HCT116 (cell line): ENCODE results near the gene MYO1G. TPM values are rescaled to one million over a fixed set of nuclear protein-coding genes. Genes with fewer than 3 reads are reported as not detected.

Experiments used
- ATAC-seq: fragments of 200-7000 bp; cut with Tn5 transposase; 2 replicates; pipeline ENCODE4 v1.9.1; 2020; ENCODE audit warnings: mild to moderate bottlenecking, moderate library complexity
- BruUV-seq: library from RNA; stranded (reverse); fragments of 400-500 nt; replicated peaks from 2 replicates; lab custom pipeline; 2021; lab: Mats Ljungman, UMichigan
- CTCF ChIA-PET: fragments of 300-600 bp; sonication (Branson Sonifier 250); formaldehyde crosslinking; loops from one replicate; lab custom pipeline; 2021; ENCODE audit warnings: antibody characterized with exemption; lab: Charles Lee
- POLR2A ChIA-PET: fragments of 300-600, 350-600 bp; sonication (Branson Sonifier 250); formaldehyde crosslinking; loops from one replicate; lab custom pipeline; 2021; ENCODE audit warnings: antibody characterized with exemption; lab: Charles Lee
- RAD21 ChIA-PET, 2 experiments: fragments of 300-600 bp; sonication (Branson Sonifier 250); formaldehyde crosslinking; loops; one replicate each; lab custom pipeline; 2023; ENCODE audit warnings: low total read pairs in 2 of 2; ENCODE audit not compliant: uncharacterized antibody in 2 of 2, unreplicated experiment in 2 of 2, low non-redundant PET in 1 of 2; lab: Charles Lee
- DNase-seq: peaks from one replicate; pipeline ENCODE4 v3.0.0-alpha.2; 2010; ENCODE audit warnings: low read depth, low spot score
- H2AFZ ChIP-seq: fragments of 200-600 bp; shearing (Covaris generic), sonication (generic); 2 replicates; pipeline ENCODE4 v1.6.1; 2017; ENCODE audit warnings: low read depth, mixed run types, mixed read lengths, antibody characterized with exemption, low read length; ENCODE audit not compliant: poor library complexity, severe bottlenecking
- H3K27ac ChIP-seq: 2 replicates; pipeline ENCODE4 v1.5.1; 2012; ENCODE audit warnings: low read depth, low read length
- H3K27me3 ChIP-seq: fragments of 200-600 bp; sonication (generic); 2 replicates; pipeline ENCODE4 v1.6.1; 2016; ENCODE audit warnings: mixed run types, low read length, mixed read lengths; ENCODE audit not compliant: insufficient read depth
- H3K36me3 ChIP-seq, 2 experiments: fragments of 200-500 bp in 1 of 2; fragments of 200-600 bp in 1 of 2; sonication (Bioruptor generic) in 1 of 2; sonication (generic) in 1 of 2; 2 replicates each; pipeline versions ENCODE4 v1.5.1 to v1.6.1; 2014 to 2016; ENCODE audit warnings: low read length in 2 of 2, inconsistent platforms in 1 of 2, mixed read lengths in 1 of 2, mixed run types in 1 of 2; ENCODE audit not compliant: insufficient read depth in 2 of 2, control insufficient read depth in 1 of 2
- H3K4me1 ChIP-seq, 2 experiments: fragments of 200-600 bp in 1 of 2; sonication (generic) in 1 of 2; 2 replicates each; pipeline versions ENCODE4 v1.5.1 to v1.6.1; 2012 to 2017; ENCODE audit warnings: low read length in 2 of 2, inconsistent platforms in 1 of 2, mild to moderate bottlenecking in 1 of 2, mixed read lengths in 1 of 2, mixed run types in 1 of 2, moderate library complexity in 1 of 2; ENCODE audit not compliant: insufficient read depth in 2 of 2, control insufficient read depth in 1 of 2
- H3K4me2 ChIP-seq: fragments of 200-600 bp; sonication (generic); 2 replicates; pipeline ENCODE4 v1.6.1; 2017; ENCODE audit warnings: mixed run types, low read length, mixed read lengths
- H3K4me3 ChIP-seq, 2 experiments: fragments of 200-600 bp in 1 of 2; sonication (generic) in 1 of 2; replicated peaks in 1 of 2; 2 replicates each; pipeline ENCODE4 v1.5.1; 2011 to 2016; ENCODE audit warnings: low read length in 2 of 2, control low read depth in 1 of 2, low read depth in 1 of 2, mild to moderate bottlenecking in 1 of 2, mixed read lengths in 1 of 2, mixed run types in 1 of 2
- H3K79me2 ChIP-seq: fragments of 200-600 bp; sonication (generic); 2 replicates; pipeline ENCODE4 v1.6.1; 2017; ENCODE audit warnings: mild to moderate bottlenecking, mixed run types, low read length, moderate library complexity, mixed read lengths; ENCODE audit not compliant: insufficient read depth
- H3K9ac ChIP-seq: fragments of 200-600 bp; sonication (generic); 2 replicates; pipeline ENCODE4 v1.6.1; 2016; ENCODE audit warnings: low read length, mixed read lengths
- H3K9me2 ChIP-seq: fragments of 200-600 bp; sonication (generic), shearing (Covaris generic); 2 replicates; pipeline ENCODE4 v1.6.1; 2017; ENCODE audit warnings: mixed run types, mild to moderate bottlenecking, moderate library complexity; ENCODE audit not compliant: insufficient read depth
- H3K9me3 ChIP-seq, 2 experiments: fragments of 200-500 bp in 1 of 2; fragments of 200-600 bp in 1 of 2; sonication (Bioruptor generic) in 1 of 2; sonication (generic) in 1 of 2; 2 replicates each; pipeline ENCODE4 v1.6.1; 2014 to 2017; ENCODE audit warnings: low read length in 2 of 2, mixed read lengths in 2 of 2, inconsistent platforms in 1 of 2, low read depth in 1 of 2, mild to moderate bottlenecking in 1 of 2, mixed run types in 1 of 2, moderate library complexity in 1 of 2; ENCODE audit not compliant: control insufficient read depth in 1 of 2, insufficient read depth in 1 of 2
- H4K20me1 ChIP-seq: fragments of 200-600 bp; sonication (generic), shearing (Covaris generic); 2 replicates; pipeline ENCODE4 v1.6.1; 2017; ENCODE audit warnings: mixed run types, mild to moderate bottlenecking, moderate library complexity; ENCODE audit not compliant: insufficient read depth
- ATF3 ChIP-seq: IDR thresholded peaks from 2 replicates; pipeline ENCODE4 v1.6.1; 2012
- CBX3 ChIP-seq: IDR thresholded peaks from 2 replicates; pipeline ENCODE4 v1.6.1; 2012; ENCODE audit warnings: low read depth
- CTCF ChIP-seq, 3 experiments: fragments of 200-600 bp in 1 of 3; sonication (generic) in 1 of 3; IDR thresholded peaks in 2 of 3; conservative IDR thresholded peaks in 1 of 3; 2 replicates each; pipeline ENCODE4 v1.5.1; 2012 to 2017; ENCODE audit warnings: low read depth in 2 of 3, low read length in 2 of 3, antibody characterized with exemption in 1 of 3, borderline replicate concordance in 1 of 3, control low read depth in 1 of 3, mild to moderate bottlenecking in 1 of 3, mixed read lengths in 1 of 3, mixed run types in 1 of 3, moderate library complexity in 1 of 3; ENCODE audit not compliant: insufficient read depth in 1 of 3
- EGR1 ChIP-seq: IDR thresholded peaks from 2 replicates; pipeline ENCODE4 v1.6.1; 2012; ENCODE audit warnings: low read depth
- ELF1 ChIP-seq: IDR thresholded peaks from 2 replicates; pipeline ENCODE4 v1.6.1; 2012; ENCODE audit warnings: low read depth, borderline replicate concordance
- EZH2 ChIP-seq: fragments of 200-600 bp; sonication (generic); IDR thresholded peaks from 2 replicates; pipeline ENCODE4 v1.6.1; 2017; ENCODE audit warnings: antibody characterized with exemption, mixed run types
- EZH2phosphoT487 ChIP-seq: fragments of 200-600 bp; IDR thresholded peaks from 2 replicates; pipeline ENCODE4 v1.6.1; 2018; ENCODE audit warnings: antibody characterized with exemption, borderline replicate concordance
- JUND ChIP-seq: IDR thresholded peaks from 2 replicates; pipeline ENCODE4 v1.6.1; 2012
- RAD21 ChIP-seq: IDR thresholded peaks from 2 replicates; pipeline ENCODE4 v1.6.1; 2012; ENCODE audit warnings: low read depth, mild to moderate bottlenecking
- SIN3A ChIP-seq: IDR thresholded peaks from 2 replicates; pipeline ENCODE4 v1.6.1; 2012; ENCODE audit warnings: low read depth
- SRF ChIP-seq: IDR thresholded peaks from 2 replicates; pipeline ENCODE4 v1.6.1; 2012; ENCODE audit warnings: low read depth
- TCF7L2 ChIP-seq: IDR thresholded peaks from 2 replicates; pipeline ENCODE4 v1.7.0; 2011; ENCODE audit warnings: borderline replicate concordance, inconsistent platforms; ENCODE audit not compliant: insufficient read depth, insufficient read length; ENCODE audit errors: extremely low read depth
- ZFX ChIP-seq: fragments of 450-650 bp; IDR thresholded peaks from 2 replicates; pipeline ENCODE4 v1.6.1; 2017
- ZNF274 ChIP-seq: fragments of 200-500 bp; sonication (Bioruptor generic); IDR thresholded peaks from 2 replicates; pipeline ENCODE4 v1.6.1; 2014; ENCODE audit warnings: mild to moderate bottlenecking, low read depth, low read length, inconsistent platforms
- intact Hi-C: fragments of 100-400 bp; cut with micrococcal nuclease; formaldehyde crosslinking; loops from 2 replicates; pipeline ENCODE4 v1.10.0; 2022
- total RNA-seq: library from RNA; stranded (reverse); gene quantifications from one replicate; pipeline ENCODE4 v1.2.1, GENCODE V29; 2021; ENCODE audit not compliant: unreplicated experiment

Gene MYO1G
- total RNA-seq, 1 experiment from 2014 or later = 0.74 TPM

GRCh38 chr7:44960011-44960580 is 18.7 kb downstream of the MYO1G start:
- ChIA-PET CTCF (no interaction called here), POLR2A (no interaction called here)
- intact Hi-C loops = loop anchor here (10.0 kb wide), 1 partner anchor 375 kb away; the partner anchor contains the start of gene TMED4

More at GRCh38 chr7:44960011-44960580, 18.7 kb downstream of the MYO1G start:
- RAD21 ChIA-PET = no interaction called here
- DNase-seq (no peak), ATAC-seq (no peak)
- no peak overlapping the region for H3K27ac ChIP-seq
- TF ChIP-seq EGR1 (no peak), SIN3A (no peak), ELF1 (no peak), JUND (no peak), RAD21 (no peak), SRF (no peak), ZNF274 (no peak), CBX3 (no peak), ZFX (no peak), TCF7L2 (no peak), EZH2 (no peak), CTCF (IDR thresholded peaks at IDR 0.05 in 2 of 3, conservative IDR thresholded peaks at IDR 0.05 in 1 of 3; ENCODE audit: borderline replicate concordance in 1 of 3, insufficient read depth in 1 of 3, low read depth in 2 of 3, low read length in 2 of 3) (no peak), EZH2phosphoT487 (no peak), ATF3 (no peak)
- H2AFZ ChIP-seq = no peak overlapping the region
- H3K4me2 ChIP-seq = no peak overlapping the region
- no peaks in the 10 kb centered on the region for H3K27me3 ChIP-seq
- H3K36me3 ChIP-seq = no peaks in the 10 kb centered on the region
- H3K9me2 ChIP-seq = no peaks in the 10 kb centered on the region
- H3K9ac ChIP-seq = no peak overlapping the region
- no TSS peak for BruUV-seq
- H4K20me1 ChIP-seq = no peaks in the 10 kb centered on the region
- no peaks in the 10 kb centered on the region for H3K79me2 ChIP-seq
- no peaks in the 10 kb centered on the region for H3K4me1 ChIP-seq
- H3K9me3 ChIP-seq = no peaks in the 10 kb centered on the region
- no peak overlapping the region for H3K4me3 ChIP-seq
